NCI-H2107 treated with DMSO at 0.1 percent for 48 hours (cell line): ENCODE results near the gene EHBP1.

Source experiments
- DNase-seq: peaks from one replicate; lab custom pipeline; 2025; ENCODE audit not compliant: unreplicated experiment; lab: John Stamatoyannopoulos, UW

The EHBP1 gene

GRCh38 chr2:62941413-62941812 lies 235.9 kb downstream of the EHBP1 start:
- no peak for DNase-seq

- DNase-seq, result no peak
Observed at GRCh38 chr2:62944362-62944761, 238.8 kb downstream of the EHBP1 start.

GRCh38 chr2:62947403-62947802 lies 241.9 kb downstream of the EHBP1 start:
- DNase-seq, result no peak

GRCh38 chr2:62956651-62957050 lies 251.1 kb downstream of the EHBP1 start:
- DNase-seq, result no peak

- no peak for DNase-seq
Observed at GRCh38 chr2:62958206-62958605, 252.7 kb downstream of the EHBP1 start.

- no peak for DNase-seq
Observed at GRCh38 chr2:62964050-62964449, 258.5 kb downstream of the EHBP1 start.

- DNase-seq, result no peak
Observed at GRCh38 chr2:62964671-62965070, 259.2 kb downstream of the EHBP1 start.

GRCh38 chr2:62966991-62967390 lies 261.5 kb downstream of the EHBP1 start:
- no peak for DNase-seq

GRCh38 chr2:62968168-62968567 lies 262.7 kb downstream of the EHBP1 start:
- no peak for DNase-seq

- no peak for DNase-seq
Observed at GRCh38 chr2:62968668-62969067, 263.2 kb downstream of the EHBP1 start.

- no peak for DNase-seq
Observed at GRCh38 chr2:62971936-62972335, 266.4 kb downstream of the EHBP1 start.

- no peak for DNase-seq
Observed at GRCh38 chr2:62972601-62973000, 267.1 kb downstream of the EHBP1 start.

- no peak for DNase-seq
Observed at GRCh38 chr2:62974999-62975398, 269.5 kb downstream of the EHBP1 start.

- no peak for DNase-seq
Observed at GRCh38 chr2:62991605-62992004, 286.1 kb downstream of the EHBP1 start.

- DNase-seq, result no peak
Observed at GRCh38 chr2:62992561-62992960, 287.0 kb downstream of the EHBP1 start.

GRCh38 chr2:62994206-62994605 lies 288.7 kb downstream of the EHBP1 start:
- no peak for DNase-seq

GRCh38 chr2:62996534-62997186 lies 291.1 kb downstream of the EHBP1 start:
- DNase-seq, result no peak

GRCh38 chr2:62998949-62999348 lies 293.4 kb downstream of the EHBP1 start:
- DNase-seq, result no peak

GRCh38 chr2:62999905-63000304 lies 294.4 kb downstream of the EHBP1 start:
- no peak for DNase-seq

- DNase-seq, result no peak
Observed at GRCh38 chr2:63000801-63001200, 295.3 kb downstream of the EHBP1 start.

GRCh38 chr2:63001576-63001975 lies 296.1 kb downstream of the EHBP1 start:
- no peak for DNase-seq

- no peak for DNase-seq
Observed at GRCh38 chr2:63003351-63003750, 297.8 kb downstream of the EHBP1 start.

GRCh38 chr2:63007813-63008458 lies 302.4 kb downstream of the EHBP1 start:
- no peak for DNase-seq
